OCI-LY3 (cell line): Measurements from ENCODE around the gene HBZ.

ENCODE experiments used
- EZH2phosphoT487 ChIP-seq: fragments of 200-600 bp; shearing (Covaris generic); IDR thresholded peaks from 2 replicates; pipeline ENCODE4 v1.6.1; 2018; ENCODE audit warnings: antibody characterized with exemption, mixed run types, low read depth
- TF ChIP-seq, protein P1 (sequence below): fragments of 200-600, 300-600 bp; sonication (generic); IDR thresholded peaks from 2 replicates; pipeline ENCODE4 v1.5.1; 2014; ENCODE audit warnings: antibody characterized with exemption, low read length, low read depth

DNA sequence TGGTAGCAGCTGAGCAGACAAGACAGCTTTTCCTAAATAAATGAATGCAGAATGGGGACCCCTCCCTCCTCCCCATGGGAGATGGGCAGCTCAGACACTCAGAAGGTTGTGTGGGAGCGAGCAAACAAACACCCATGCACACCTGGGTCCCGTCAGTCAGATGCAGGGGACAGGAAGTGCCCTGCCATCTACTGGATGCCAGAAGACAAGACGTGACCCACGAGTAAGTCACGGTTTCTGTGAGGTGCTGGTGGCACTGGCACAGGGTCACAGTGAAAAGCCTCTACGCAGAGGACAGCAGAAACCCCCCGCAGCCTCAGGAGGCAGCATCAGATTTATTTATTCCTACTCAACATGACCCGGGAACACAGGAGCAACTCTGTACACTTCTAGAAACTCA lies 36.2 kb downstream of the HBZ start:
- TF ChIP-seq, protein P1, sequence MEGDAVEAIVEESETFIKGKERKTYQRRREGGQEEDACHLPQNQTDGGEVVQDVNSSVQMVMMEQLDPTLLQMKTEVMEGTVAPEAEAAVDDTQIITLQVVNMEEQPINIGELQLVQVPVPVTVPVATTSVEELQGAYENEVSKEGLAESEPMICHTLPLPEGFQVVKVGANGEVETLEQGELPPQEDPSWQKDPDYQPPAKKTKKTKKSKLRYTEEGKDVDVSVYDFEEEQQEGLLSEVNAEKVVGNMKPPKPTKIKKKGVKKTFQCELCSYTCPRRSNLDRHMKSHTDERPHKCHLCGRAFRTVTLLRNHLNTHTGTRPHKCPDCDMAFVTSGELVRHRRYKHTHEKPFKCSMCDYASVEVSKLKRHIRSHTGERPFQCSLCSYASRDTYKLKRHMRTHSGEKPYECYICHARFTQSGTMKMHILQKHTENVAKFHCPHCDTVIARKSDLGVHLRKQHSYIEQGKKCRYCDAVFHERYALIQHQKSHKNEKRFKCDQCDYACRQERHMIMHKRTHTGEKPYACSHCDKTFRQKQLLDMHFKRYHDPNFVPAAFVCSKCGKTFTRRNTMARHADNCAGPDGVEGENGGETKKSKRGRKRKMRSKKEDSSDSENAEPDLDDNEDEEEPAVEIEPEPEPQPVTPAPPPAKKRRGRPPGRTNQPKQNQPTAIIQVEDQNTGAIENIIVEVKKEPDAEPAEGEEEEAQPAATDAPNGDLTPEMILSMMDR = peak; percentile 40
- no peak for TF ChIP-seq EZH2phosphoT487
